ENCODE data around the gene ZNF778. TPM values are rescaled to one million over a fixed set of nuclear protein-coding genes. Genes with fewer than 3 reads are reported as not detected.

Gene ZNF778
- total and polyA plus RNA-seq, 2 of the 13 experiments (the other 11 are each of a cell fraction or from before 2014, with no cell fraction given): 3.8 to 7.2 TPM

DNA sequence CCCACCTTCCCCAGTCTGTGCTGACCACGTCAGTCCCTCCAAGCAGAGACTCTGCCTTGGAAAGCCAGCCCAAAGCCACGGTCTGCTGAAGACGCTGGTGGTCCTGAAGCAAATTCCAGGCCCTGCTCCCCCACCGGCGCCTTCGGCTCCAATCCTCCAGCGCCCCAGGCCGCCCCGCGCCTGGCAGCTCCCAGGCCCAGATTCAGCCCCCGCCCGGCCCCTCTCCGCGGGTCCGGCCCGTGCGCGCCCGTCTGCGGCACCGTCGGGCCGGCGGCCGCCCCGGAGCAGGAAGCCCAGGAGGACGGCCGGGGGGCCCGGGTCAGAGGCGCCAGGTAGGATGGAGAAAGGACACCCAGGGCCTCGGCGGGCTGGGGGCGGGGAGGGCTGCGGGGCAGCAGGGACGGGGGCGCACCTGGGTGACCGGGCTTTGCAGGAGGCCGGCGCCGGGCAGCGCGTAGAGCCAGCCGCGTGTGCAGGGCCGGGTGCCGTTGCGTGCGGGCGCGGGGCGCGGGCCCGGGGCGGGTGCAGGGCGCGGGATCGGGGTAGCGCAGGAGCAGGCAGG, 16.6 kb upstream of the ZNF778 start (continued):
- TF ChIP-seq ZNF142 (CRISPR knock-in tag; IDR thresholded peaks at IDR 0.05) (no peak), KAT7 (CRISPR knock-in tag; IDR thresholded peaks at IDR 0.05; ENCODE audit: borderline replicate concordance) (no peak), ZC3H13 (CRISPR knock-in tag; IDR thresholded peaks at IDR 0.05) (no peak), NFIC (IDR thresholded peaks at IDR 0.05; ENCODE audit: low read length) (no peak), RARG (CRISPR knock-in tag; IDR thresholded peaks at IDR 0.05; ENCODE audit: low read depth) (no peak), ZNF614 (CRISPR knock-in tag; IDR thresholded peaks at IDR 0.05; ENCODE audit: borderline replicate concordance) (no peak), AGO1 (IDR thresholded peaks at IDR 0.05; ENCODE audit: low read depth, low read length, poor library complexity, severe bottlenecking) (no peak), REXO4 (CRISPR knock-in tag; IDR thresholded peaks at IDR 0.05; ENCODE audit: borderline replicate concordance) (no peak), ATRX (CRISPR knock-in tag; IDR thresholded peaks at IDR 0.05; ENCODE audit: borderline replicate concordance) (no peak), NFATC3 (CRISPR knock-in tag; IDR thresholded peaks at IDR 0.05) (no peak), TSC22D2 (CRISPR knock-in tag; IDR thresholded peaks at IDR 0.05; ENCODE audit: borderline replicate concordance) (no peak), ZNF317 (CRISPR knock-in tag; IDR thresholded peaks at IDR 0.05) (no peak), NCOA5 (CRISPR knock-in tag; IDR thresholded peaks at IDR 0.05) (no peak), ZBTB26 (CRISPR knock-in tag; IDR thresholded peaks at IDR 0.05; ENCODE audit: borderline replicate concordance) (peak; percentile 33; the same call in 1 of the 2 replicates)
- TF ChIP-seq, protein P1, sequence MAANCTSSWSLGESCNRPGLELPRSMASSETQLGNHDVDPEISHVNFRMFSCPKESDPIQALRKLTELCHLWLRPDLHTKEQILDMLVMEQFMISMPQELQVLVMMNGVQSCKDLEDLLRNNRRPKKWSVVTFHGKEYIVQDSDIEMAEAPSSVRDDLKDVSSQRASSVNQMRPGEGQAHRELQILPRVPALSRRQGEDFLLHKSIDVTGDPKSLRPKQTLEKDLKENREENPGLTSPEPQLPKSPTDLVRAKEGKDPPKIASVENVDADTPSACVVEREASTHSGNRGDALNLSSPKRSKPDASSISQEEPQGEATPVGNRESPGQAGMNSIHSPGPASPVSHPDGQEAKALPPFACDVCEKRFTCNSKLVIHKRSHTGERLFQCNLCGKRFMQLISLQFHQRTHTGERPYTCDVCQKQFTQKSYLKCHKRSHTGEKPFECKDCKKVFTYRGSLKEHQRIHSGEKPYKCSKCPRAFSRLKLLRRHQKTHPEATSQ (CRISPR knock-in tag; IDR thresholded peaks at IDR 0.05; ENCODE audit: borderline replicate concordance): 0 out of 2 replicates have a peak, but pooled peaks have one; percentile 16
- TF ChIP-seq, protein P2, sequence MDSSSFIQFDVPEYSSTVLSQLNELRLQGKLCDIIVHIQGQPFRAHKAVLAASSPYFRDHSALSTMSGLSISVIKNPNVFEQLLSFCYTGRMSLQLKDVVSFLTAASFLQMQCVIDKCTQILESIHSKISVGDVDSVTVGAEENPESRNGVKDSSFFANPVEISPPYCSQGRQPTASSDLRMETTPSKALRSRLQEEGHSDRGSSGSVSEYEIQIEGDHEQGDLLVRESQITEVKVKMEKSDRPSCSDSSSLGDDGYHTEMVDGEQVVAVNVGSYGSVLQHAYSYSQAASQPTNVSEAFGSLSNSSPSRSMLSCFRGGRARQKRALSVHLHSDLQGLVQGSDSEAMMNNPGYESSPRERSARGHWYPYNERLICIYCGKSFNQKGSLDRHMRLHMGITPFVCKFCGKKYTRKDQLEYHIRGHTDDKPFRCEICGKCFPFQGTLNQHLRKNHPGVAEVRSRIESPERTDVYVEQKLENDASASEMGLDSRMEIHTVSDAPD (CRISPR knock-in tag; IDR thresholded peaks at IDR 0.05): no peak
- TF ChIP-seq, protein P3, sequence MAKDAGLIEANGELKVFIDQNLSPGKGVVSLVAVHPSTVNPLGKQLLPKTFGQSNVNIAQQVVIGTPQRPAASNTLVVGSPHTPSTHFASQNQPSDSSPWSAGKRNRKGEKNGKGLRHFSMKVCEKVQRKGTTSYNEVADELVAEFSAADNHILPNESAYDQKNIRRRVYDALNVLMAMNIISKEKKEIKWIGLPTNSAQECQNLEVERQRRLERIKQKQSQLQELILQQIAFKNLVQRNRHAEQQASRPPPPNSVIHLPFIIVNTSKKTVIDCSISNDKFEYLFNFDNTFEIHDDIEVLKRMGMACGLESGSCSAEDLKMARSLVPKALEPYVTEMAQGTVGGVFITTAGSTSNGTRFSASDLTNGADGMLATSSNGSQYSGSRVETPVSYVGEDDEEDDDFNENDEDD (CRISPR knock-in tag; IDR thresholded peaks at IDR 0.05; ENCODE audit: borderline replicate concordance): no peak

Measured in HepG2 (cell line).